ENCODE measurements around the gene GPR78.

DNA sequence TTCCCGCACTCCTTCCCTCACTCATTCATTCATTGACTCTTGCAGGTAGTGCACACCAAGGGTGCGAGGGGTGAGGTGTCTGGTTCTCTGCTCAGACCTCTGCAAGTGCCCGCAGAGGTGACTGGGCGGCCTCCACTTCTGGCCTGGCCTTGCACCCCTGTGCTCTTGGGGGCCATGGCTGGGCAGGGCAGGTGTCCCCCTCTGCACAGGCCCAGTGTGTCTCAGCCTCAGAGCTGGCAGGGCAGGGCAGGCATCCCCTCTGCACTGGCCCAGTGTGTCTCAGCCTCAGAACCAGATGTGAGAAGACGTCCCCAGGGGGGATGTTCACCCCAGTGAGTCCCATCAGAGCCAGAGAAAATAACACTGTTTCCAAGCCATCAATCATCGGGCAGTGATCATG lies 29.2 kb downstream of the GPR78 start:
- TF ChIP-seq, protein P1, sequence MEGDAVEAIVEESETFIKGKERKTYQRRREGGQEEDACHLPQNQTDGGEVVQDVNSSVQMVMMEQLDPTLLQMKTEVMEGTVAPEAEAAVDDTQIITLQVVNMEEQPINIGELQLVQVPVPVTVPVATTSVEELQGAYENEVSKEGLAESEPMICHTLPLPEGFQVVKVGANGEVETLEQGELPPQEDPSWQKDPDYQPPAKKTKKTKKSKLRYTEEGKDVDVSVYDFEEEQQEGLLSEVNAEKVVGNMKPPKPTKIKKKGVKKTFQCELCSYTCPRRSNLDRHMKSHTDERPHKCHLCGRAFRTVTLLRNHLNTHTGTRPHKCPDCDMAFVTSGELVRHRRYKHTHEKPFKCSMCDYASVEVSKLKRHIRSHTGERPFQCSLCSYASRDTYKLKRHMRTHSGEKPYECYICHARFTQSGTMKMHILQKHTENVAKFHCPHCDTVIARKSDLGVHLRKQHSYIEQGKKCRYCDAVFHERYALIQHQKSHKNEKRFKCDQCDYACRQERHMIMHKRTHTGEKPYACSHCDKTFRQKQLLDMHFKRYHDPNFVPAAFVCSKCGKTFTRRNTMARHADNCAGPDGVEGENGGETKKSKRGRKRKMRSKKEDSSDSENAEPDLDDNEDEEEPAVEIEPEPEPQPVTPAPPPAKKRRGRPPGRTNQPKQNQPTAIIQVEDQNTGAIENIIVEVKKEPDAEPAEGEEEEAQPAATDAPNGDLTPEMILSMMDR (IDR thresholded peaks at IDR 0.05; ENCODE audit: insufficient read depth, low read depth, low read length), result no peak
- TF ChIP-seq EZH2 (IDR thresholded peaks at IDR 0.05; ENCODE audit: insufficient read depth, low read length), result no peak
